GM12874 (cell line): ENCODE data around the gene ALK.

Experiments
- TF ChIP-seq, protein P1 (sequence below): IDR thresholded peaks from 2 replicates; pipeline ENCODE4 v1.5.1; 2011; ENCODE audit warnings: low read depth, mild to moderate bottlenecking, control low read depth, low read length, moderate library complexity; ENCODE audit not compliant: insufficient read depth

Gene ALK

DNA sequence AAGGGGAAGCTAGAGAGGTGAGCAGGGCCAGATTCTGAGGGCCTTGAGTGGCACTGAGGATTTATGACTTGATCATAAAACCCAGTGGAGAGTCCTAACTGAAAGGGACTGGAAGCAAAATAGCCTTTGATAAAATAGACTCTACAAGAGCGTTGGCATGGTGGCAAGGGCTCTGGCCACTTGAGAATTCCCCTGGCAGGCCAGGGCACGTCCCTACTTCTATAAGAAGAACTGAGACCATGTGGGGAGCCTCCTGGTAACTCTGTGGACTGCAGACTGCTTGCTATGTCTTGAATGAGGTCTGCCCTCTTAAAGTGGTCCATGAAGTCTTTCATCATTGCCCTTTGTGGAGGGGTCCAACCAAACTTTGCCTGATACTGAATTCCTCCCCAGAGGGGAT, 324.8 kb downstream of the ALK start:
- TF ChIP-seq, protein P1, sequence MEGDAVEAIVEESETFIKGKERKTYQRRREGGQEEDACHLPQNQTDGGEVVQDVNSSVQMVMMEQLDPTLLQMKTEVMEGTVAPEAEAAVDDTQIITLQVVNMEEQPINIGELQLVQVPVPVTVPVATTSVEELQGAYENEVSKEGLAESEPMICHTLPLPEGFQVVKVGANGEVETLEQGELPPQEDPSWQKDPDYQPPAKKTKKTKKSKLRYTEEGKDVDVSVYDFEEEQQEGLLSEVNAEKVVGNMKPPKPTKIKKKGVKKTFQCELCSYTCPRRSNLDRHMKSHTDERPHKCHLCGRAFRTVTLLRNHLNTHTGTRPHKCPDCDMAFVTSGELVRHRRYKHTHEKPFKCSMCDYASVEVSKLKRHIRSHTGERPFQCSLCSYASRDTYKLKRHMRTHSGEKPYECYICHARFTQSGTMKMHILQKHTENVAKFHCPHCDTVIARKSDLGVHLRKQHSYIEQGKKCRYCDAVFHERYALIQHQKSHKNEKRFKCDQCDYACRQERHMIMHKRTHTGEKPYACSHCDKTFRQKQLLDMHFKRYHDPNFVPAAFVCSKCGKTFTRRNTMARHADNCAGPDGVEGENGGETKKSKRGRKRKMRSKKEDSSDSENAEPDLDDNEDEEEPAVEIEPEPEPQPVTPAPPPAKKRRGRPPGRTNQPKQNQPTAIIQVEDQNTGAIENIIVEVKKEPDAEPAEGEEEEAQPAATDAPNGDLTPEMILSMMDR = no peak

DNA sequence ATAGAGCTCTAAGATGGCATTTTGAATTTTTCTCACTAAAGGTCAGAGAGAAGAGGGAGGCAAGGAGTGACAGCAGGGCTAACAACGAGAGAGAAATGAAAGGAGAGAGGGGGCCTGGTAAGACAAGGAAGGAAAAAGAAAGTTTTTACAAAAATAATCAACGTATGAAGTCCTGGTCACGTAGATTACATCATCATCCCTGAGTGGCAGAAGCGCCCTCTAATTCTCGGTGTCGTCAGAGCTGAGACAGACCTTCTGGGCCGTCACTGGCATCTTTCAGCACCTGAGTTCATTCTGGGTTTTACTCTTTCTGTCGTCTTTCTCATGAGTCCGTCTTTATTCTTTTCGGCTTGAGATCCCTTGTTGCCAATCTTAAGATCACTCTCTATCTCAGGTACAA, 329.8 kb downstream of the ALK start:
- TF ChIP-seq, protein P1 = no peak

DNA sequence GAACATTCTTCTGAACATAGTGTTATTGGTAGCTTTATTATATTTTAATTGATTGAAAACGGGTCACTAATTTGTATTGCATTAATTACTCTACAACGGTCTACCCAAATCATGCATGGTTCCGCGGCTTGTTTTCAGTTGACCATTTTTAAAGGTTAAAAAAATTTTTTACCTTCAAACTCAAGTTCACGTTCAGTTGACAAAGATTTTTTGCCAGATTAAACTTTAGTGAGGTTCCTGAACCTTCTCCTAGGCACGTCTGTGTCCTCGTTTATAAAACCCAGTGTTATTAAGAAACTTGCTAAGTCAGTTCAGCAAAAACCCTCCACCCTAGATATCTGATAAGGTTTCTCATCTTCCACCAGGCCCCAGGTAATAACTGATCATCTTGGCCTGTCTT, 331.2 kb downstream of the ALK start:
- TF ChIP-seq, protein P1 = no peak

DNA sequence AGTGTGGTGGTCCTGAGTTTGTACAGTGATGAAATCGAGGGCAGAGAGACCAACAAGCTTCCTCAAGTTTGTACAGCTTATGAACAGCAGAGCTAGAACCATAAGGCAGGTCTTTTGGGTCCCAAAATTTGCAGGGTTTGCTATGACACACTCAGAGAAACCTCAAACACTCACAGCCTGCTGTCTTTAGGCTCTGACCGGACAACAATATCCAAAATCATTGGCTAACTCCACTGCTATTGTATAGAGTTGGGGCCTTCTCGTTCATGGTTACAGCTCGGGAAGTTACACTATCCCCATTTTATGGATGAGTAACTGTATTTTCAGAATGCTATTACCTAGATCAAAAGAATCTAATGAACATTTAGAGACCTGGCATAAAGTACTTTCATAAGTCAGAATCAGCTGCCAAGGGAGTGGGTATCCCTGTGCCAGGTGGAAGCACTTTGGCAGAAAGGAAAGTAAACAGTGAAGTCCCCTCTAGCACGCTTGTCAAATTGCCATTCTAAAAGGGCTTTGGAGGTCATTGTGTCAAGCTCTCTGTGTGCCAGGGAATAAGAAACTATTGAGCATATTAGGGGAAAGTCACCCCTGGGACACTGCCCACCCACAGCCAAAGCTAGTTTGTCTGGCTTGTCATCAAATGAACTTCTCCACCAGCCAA, 331.8 kb downstream of the ALK start:
- TF ChIP-seq, protein P1 = no peak

DNA sequence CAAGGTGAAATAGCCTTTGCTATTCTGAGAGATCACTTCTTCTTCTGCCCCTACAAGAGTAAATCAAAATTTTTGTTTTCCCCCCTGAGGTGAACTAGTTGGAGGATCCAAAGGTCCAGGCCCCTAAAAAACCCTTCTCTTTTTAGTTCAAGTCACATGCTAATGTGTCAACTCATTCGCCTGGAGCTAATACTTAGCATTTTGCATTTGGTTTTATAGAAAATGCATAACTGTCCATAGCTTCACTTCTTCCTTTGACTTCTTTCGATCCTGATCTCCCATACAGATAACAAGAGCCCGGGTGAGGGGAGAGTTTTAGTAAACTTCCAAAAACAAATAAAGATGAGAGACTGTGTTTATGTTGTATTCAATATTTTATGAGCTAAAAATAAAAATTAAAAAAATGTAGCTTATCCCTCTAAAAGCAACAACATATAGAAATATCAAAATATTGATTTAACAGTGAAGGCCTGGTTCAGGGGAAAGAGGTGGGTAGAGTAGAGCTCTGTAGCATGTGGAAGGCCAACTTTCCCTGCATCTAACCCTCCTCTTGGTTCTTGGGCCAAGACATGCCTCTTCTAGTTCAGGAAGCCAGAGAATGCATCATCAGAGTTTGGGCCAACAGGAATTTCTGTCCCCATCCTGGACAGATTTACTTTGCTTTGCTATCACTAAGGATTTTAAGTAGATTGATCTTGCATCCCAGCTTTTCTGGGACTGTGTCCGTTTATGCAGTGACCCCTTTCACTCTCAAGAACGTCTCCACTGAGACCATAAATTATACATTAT, 333.8 kb downstream of the ALK start:
- TF ChIP-seq, protein P1 = no peak

DNA sequence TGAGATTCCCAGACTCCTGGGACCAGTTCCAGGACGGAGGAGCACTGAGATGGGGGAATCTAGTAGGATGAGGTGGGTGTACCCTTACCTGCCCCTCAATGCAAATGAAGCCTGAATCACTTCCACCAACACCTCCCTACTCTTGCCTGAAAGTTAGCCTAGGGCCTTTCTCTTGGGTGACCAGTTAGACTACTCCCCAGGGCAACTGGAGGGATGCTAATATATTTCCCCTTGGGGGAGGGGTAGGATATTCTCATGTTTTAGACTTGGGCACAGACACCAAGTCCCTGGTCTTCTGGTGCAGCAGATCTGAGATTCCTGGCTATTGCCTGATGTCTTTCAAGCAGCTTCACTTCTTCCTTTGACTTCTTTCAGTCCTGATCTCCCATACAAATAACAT, 334.5 kb downstream of the ALK start:
- TF ChIP-seq, protein P1 = no peak

DNA sequence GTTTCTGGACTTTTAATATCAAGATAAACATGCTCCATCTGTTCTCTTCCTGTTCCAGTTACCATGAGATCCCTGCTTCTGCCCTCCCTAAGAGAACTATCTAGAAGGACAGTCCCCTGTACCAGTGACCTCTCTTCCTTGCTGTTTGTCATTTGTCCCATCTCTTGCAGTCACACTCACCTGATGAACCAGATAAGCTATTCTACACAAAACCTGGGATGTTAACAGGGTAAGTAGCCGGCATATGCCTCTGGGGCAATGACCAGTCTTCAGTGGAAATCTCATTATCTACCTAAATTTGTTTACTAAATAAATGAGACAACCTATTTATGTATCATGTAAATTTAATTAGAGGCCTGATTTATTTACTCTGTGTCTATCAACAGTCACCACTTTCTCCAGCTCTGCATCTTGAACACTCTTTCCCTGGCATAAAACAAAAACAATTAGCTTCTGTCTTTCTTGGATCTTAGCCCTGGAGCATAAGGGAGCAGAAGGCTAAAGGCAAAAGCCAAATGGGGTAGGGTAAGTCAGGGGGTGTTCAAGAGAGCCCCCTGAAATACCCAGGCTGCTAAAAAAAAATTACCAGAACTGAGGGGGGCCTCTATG, 337.7 kb downstream of the ALK start:
- TF ChIP-seq, protein P1 = no peak
